ENCODE results near the gene LSM8. TPM values are rescaled to one million over a fixed set of nuclear protein-coding genes. Genes with fewer than 3 reads are reported as not detected.
A peak's percentile ranks its signal among the peaks of the same experiment; 100 is the strongest.
"Not testable (repeated sequence)": the region's sequence is repeated elsewhere in the genome, so short reads cannot be mapped to it uniquely, and the experiment has no call there.

Gene LSM8
- total and polyA plus RNA-seq, 10 of the 15 experiments (the other 5 are each of a cell fraction or from before 2014, with no cell fraction given): 46.9 to 173 (median 111) TPM

DNA sequence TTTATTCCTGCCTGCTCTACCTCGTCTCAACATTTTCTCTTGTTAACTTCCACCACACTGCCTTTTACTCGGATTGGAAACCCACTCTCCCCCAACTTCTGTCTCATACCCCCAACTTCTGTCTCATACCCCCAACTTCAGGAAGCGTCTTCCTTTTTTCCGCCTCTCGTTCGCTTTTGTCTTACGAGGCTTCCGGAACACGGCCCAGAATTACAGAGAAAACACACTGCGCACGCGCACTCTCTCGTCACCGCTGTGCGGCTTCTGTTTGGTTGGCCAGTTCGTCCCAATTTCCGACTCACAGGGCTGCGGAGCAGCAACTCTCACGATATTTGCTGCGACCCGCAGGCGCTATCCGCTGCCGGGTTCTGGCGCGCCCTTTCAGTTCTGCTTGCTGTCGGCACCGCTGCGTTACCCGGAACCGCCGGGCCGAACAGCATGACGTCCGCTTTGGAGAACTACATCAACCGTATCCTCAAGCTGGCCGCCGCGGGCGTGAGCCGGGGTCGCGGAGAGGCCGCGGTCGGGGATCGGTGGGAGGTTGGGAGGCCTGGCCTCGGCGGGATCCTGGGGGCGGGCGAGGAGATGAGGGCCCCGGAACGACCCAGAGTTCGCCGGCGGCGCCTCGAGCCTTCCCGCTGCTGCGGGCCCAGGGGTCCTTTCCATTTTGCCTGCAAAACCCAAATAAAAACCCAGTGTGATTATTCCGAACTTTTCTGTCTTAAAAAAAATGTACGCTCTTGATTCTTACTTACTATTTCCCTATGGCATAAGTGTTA lies at the start of gene LSM8 (continued):
- TF ChIP-seq, protein P1, sequence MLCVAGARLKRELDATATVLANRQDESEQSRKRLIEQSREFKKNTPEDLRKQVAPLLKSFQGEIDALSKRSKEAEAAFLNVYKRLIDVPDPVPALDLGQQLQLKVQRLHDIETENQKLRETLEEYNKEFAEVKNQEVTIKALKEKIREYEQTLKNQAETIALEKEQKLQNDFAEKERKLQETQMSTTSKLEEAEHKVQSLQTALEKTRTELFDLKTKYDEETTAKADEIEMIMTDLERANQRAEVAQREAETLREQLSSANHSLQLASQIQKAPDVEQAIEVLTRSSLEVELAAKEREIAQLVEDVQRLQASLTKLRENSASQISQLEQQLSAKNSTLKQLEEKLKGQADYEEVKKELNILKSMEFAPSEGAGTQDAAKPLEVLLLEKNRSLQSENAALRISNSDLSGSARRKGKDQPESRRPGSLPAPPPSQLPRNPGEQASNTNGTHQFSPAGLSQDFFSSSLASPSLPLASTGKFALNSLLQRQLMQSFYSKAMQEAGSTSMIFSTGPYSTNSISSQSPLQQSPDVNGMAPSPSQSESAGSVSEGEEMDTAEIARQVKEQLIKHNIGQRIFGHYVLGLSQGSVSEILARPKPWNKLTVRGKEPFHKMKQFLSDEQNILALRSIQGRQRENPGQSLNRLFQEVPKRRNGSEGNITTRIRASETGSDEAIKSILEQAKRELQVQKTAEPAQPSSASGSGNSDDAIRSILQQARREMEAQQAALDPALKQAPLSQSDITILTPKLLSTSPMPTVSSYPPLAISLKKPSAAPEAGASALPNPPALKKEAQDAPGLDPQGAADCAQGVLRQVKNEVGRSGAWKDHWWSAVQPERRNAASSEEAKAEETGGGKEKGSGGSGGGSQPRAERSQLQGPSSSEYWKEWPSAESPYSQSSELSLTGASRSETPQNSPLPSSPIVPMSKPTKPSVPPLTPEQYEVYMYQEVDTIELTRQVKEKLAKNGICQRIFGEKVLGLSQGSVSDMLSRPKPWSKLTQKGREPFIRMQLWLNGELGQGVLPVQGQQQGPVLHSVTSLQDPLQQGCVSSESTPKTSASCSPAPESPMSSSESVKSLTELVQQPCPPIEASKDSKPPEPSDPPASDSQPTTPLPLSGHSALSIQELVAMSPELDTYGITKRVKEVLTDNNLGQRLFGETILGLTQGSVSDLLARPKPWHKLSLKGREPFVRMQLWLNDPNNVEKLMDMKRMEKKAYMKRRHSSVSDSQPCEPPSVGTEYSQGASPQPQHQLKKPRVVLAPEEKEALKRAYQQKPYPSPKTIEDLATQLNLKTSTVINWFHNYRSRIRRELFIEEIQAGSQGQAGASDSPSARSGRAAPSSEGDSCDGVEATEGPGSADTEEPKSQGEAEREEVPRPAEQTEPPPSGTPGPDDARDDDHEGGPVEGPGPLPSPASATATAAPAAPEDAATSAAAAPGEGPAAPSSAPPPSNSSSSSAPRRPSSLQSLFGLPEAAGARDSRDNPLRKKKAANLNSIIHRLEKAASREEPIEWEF (IDR thresholded peaks at IDR 0.05; ENCODE audit: insufficient replicate concordance, low read depth, low read length): no peak
- TF ChIP-seq HCFC1 (IDR thresholded peaks at IDR 0.05; ENCODE audit: low read length) (peak; percentile 49; the same call in 1 of the 2 replicates), ZBED1 (IDR thresholded peaks at IDR 0.05; ENCODE audit: borderline replicate concordance) (peak; percentile 51; the same call in 1 of the 2 replicates), RELA (IDR thresholded peaks at IDR 0.05; ENCODE audit: borderline replicate concordance, partially characterized antibody) (peak; percentile 18), ZNF384 (IDR thresholded peaks at IDR 0.05; ENCODE audit: borderline replicate concordance, low read depth, low read length) (no peak), CHD4 (IDR thresholded peaks at IDR 0.05) (no peak), IKZF2 (IDR thresholded peaks at IDR 0.05) (peak in 1 of 2 experiments; percentile 57; a peak in 1 of 4 replicates), HDGF (IDR thresholded peaks at IDR 0.05) (peak; percentile 89), RCOR1 (conservative IDR thresholded peaks at IDR 0.05; ENCODE audit: low read depth, low read length) (peak; percentile 95; the same call in 1 of the 2 replicates), MYC (IDR thresholded peaks at IDR 0.05; ENCODE audit: insufficient read depth, insufficient read length, insufficient replicate concordance, low read length, severe bottlenecking) (no peak), YY1 (IDR thresholded peaks at IDR 0.05; ENCODE audit: low read depth, low read length) (peak; percentile 57; the same call in 1 of the 2 replicates), MAX (IDR thresholded peaks at IDR 0.05; ENCODE audit: low read depth, low read length) (peak; percentile 89), RFX5 (IDR thresholded peaks at IDR 0.05; ENCODE audit: low read depth, low read length) (peak; percentile 44; the same call in 1 of the 2 replicates)

- CTCF ChIA-PET; H4K20me1 ChIP-seq (ENCODE audit: control insufficient read depth, insufficient read depth); RAD21 ChIA-PET (ENCODE audit: unreplicated experiment); H3K27me3 ChIP-seq (replicated peaks in 1 of 2; ENCODE audit: control insufficient read depth in 2 of 2, insufficient read depth in 2 of 2, low read length in 1 of 2); H3K4me1 ChIP-seq (ENCODE audit: control insufficient read depth, insufficient read depth, low read length); DNase-seq (ENCODE audit: low read depth, low spot score); intact Hi-C loops (cut with micrococcal nuclease; ENCODE audit: unreplicated experiment); H3K27ac ChIP-seq (ENCODE audit: control insufficient read depth, insufficient read depth); ATAC-seq; in situ Hi-C loops (cut with MboI); SMC1A ChIA-PET (ENCODE audit: uncharacterized antibody, unreplicated experiment); POLR2A ChIA-PET; H2AFZ ChIP-seq (ENCODE audit: control insufficient read depth, low read depth, low read length); FAIRE-seq; H3K9me3 ChIP-seq (replicated peaks; ENCODE audit: control insufficient read depth, insufficient read depth, low read length); H3K36me3 ChIP-seq (ENCODE audit: control insufficient read depth in 2 of 2, insufficient read depth in 2 of 2, low read length in 1 of 2); H3K9ac ChIP-seq (ENCODE audit: control insufficient read depth, insufficient read depth, low read length); H3K4me2 ChIP-seq (ENCODE audit: control insufficient read depth, insufficient read depth); BruUV-seq (replicated peaks); H3K79me2 ChIP-seq (ENCODE audit: control insufficient read depth, insufficient read depth, low read length); H3K4me3 ChIP-seq: not testable (repeated sequence)
These were observed 49.5 kb upstream of the LSM8 start for GRCh38 chr7:118134420-118134819.
